Measurements from ENCODE around the gene NRTN. TPM values are rescaled to one million over a fixed set of nuclear protein-coding genes. Genes with fewer than 3 reads are reported as not detected.
"Not testable (repeated sequence)": the region's sequence is repeated elsewhere in the genome, so short reads cannot be mapped to it uniquely, and the experiment has no call there.

NRTN gene
- total and polyA plus RNA-seq, 10 donors = 0.29 to 2.3 (median 0.32) TPM; not detected in 5

DNA sequence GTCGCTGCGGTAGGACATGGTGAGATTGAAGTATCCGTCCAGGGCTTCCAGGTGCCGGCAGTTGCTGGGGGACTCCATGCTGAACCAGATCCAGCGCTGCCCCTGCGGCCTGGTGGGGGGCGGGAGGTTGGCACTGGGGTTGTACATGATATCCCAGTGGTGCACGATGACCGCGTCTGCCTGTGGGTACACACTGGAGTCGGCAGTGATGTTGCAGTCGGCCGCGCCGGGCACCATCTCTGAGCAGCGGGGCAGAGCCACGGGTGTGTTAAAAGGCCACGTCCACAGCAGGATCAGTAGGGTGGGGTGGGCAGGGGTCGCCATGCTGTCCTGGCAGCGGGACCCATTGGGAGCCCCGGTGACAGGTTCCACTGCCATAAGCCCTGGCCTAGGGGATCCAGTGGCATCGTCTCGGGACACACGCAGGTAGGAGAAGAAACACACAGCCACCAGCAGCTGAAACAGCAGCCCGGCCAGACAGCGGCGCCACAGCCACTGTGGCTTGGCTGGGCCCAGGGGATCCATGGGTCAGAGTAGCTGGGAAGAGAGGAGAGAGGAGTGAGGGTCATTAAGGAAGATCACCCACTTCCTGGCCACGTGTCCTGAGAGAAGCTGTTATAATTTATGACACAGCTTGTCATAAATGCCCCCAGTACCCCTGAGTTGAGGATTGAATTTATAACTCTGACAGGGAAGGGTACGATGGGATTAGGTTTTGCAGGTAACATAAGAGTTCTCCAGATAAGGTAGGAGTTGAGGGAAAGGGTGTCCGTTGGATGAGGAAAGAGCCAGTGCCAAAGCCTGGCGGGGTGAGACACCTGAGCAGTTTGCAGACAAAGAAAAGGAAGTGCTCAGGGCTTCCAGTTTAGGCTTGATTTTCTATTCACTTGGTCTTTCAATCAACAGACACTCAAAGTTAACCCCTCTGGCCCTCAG, 62.6 kb downstream of the NRTN start:
- Histone ChIP-seq H3K4me3 (no peak overlapping the region), H3K4me1 (no peaks in the 10 kb centered on the region), H3K27me3 (replicated peaks in 1 of 7) (peaks cover 0 to 28% (median 0%) of the 10 kb centered on the region in 7 donors), H3K36me3 (no peaks in the 10 kb centered on the region), H3K27ac (no peak overlapping the region), H3K9me3 (no peaks in the 10 kb centered on the region)
- DNase-seq = no peak
- intact Hi-C loops (cut with DNase I; ENCODE audit: low total_unique reads) = no loop called here
- TF ChIP-seq, protein P1, sequence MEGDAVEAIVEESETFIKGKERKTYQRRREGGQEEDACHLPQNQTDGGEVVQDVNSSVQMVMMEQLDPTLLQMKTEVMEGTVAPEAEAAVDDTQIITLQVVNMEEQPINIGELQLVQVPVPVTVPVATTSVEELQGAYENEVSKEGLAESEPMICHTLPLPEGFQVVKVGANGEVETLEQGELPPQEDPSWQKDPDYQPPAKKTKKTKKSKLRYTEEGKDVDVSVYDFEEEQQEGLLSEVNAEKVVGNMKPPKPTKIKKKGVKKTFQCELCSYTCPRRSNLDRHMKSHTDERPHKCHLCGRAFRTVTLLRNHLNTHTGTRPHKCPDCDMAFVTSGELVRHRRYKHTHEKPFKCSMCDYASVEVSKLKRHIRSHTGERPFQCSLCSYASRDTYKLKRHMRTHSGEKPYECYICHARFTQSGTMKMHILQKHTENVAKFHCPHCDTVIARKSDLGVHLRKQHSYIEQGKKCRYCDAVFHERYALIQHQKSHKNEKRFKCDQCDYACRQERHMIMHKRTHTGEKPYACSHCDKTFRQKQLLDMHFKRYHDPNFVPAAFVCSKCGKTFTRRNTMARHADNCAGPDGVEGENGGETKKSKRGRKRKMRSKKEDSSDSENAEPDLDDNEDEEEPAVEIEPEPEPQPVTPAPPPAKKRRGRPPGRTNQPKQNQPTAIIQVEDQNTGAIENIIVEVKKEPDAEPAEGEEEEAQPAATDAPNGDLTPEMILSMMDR (IDR thresholded peaks at IDR 0.05 in 8 of 11, conservative IDR thresholded peaks at IDR 0.05 in 3 of 11) = no peak
- WGBS, 5 donors = 76 to 90% (median 83%) methylated on average over 25 to 31 of the region's 31 CpGs

DNA sequence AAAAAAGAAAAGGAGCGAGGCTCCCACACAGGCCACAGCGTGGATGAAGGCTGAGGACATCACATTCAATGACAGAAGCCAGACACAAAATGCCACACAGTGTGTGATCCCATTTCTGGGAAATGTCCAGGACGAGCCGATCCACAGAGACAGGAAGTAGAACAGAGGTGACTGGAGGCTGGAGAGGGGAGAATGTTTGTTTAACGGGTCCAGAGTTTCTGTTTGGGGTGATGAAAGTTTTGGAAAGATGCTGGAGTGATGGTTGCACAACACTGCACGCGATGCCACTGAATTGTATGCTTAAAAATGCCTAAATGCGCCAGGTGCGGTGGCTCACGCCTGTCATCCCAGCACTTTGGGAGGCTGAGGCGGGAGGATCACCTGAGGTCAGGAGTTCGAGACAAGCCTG, 66.1 kb downstream of the NRTN start:
- Histone ChIP-seq H3K4me1 (no peaks in the 10 kb centered on the region), H3K36me3 (no peaks in the 10 kb centered on the region), H3K4me3 (no peak overlapping the region), H3K27me3 (replicated peaks in 1 of 7) (peaks cover 0 to 15% (median 0%) of the 10 kb centered on the region in 7 donors), H3K9me3 (no peaks in the 10 kb centered on the region), H3K27ac (no peak overlapping the region)
- no peak for TF ChIP-seq POLR2A (IDR thresholded peaks at IDR 0.05)
- TF ChIP-seq, protein P1 (IDR thresholded peaks at IDR 0.05 in 8 of 11, conservative IDR thresholded peaks at IDR 0.05 in 3 of 11) = no peak
- TF ChIP-seq POLR2AphosphoS5 (IDR thresholded peaks at IDR 0.05) = no peak
- no peak for DNase-seq
- WGBS, 5 donors = 73 to 84% (median 77%) methylated on average over 12 of the region's 12 CpGs
- intact Hi-C loops (cut with DNase I; ENCODE audit: low total_unique reads) = no loop called here

DNA sequence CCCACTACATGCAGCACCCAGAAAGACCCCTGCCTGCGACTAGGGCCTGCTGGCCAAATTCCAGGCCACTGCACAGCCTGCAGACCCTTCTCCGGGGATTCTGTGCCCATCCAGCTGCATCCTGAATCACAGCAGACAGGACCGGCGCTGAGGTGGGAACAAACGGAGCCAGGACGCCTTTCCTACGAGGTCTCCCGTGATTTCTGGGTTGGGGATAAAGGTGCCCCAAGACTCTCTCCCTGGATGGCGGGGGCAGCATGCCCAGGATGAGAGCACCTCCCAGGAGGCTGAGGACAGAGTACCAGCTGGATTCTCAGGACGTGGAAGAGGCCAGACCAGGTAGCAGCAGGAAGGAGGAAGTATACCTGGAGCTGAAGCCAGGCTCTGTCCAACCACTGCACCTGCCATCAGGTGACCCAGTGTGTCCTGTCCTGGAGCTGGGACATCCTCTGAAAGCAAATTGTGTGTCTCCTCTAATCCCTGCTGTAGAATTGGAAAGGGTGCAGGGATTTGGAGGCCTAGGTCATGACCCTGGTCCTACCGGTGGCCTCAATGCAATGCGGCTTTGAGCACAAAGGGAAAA, 68.8 kb downstream of the NRTN start:
- Histone ChIP-seq H3K4me1 (no peaks in the 10 kb centered on the region), H3K27me3 (replicated peaks in 1 of 7) (peaks cover 0 to 37% (median 2%) of the 10 kb centered on the region in 7 donors), H3K27ac (no peak overlapping the region), H3K4me3 (no peak overlapping the region), H3K9me3 (no peaks in the 10 kb centered on the region), H3K36me3 (no peaks in the 10 kb centered on the region)
- whole genome bisulfite sequencing, 5 donors = 89 to 96% (median 91%) methylated on average over 11 to 12 of the region's 12 CpGs
- intact Hi-C loops (cut with DNase I; ENCODE audit: low total_unique reads) = no loop called here
- DNase-seq = no peak
- no peak for TF ChIP-seq POLR2AphosphoS5 (IDR thresholded peaks at IDR 0.05)

DNA sequence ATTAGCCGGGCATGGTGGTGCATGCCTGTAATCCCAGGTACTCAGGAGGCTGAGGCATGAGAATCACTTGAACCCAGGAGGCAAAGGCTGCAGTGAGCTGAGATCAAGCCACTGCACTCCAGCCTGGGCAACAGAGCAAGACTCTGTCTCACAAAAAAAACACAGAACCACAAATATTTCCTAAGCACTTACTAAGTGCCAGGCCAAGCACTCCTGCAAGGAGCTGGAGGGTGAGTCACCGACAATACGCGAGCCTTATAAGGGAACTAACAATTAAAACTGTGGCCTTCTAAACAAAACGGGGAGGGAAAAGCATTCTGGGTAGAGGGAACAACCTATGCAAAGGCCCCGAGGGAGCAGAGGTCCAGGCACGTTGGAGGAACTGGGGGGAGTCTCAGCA, 69.6 kb downstream of the NRTN start:
- H3K36me3 ChIP-seq; H3K9me3 ChIP-seq; H3K27ac ChIP-seq; DNase-seq; intact Hi-C loops (cut with DNase I; ENCODE audit: low total_unique reads); H3K4me1 ChIP-seq; H3K4me3 ChIP-seq: not testable (repeated sequence)
- H3K27me3 ChIP-seq (replicated peaks in 1 of 7) = peaks cover 0 to 45% (median 9%) of the 10 kb centered on the region in 7 donors
- 75 to 90% (median 84%) methylated on average over 6 to 7 of the region's 7 CpGs for WGBS, 5 donors

DNA sequence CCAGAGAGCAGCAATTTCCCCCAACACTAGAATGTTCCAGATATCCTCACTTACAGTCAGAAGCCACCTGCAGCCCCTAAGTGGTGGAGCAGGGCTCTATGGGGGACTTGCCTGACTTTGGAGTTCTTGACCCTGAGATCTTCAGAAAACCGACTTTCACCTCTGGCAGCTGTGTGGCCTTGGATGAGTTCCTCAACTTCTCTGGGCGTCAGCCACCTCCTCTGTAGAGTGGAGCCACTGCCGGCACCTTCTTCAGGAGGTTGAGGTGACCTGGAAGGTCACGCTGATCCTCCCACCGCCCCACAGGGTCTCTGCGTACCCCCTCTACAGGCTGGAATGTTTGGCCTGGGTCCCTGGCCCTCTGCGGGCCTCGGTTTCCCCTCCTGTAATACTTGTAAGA, 72.6 kb downstream of the NRTN start:
- Histone ChIP-seq H3K27ac (no peak overlapping the region), H3K9me3 (no peaks in the 10 kb centered on the region), H3K36me3 (no peaks in the 10 kb centered on the region), H3K27me3 (replicated peaks in 1 of 7) (peaks cover 0 to 73% (median 13%) of the 10 kb centered on the region in 7 donors), H3K4me3 (no peak overlapping the region), H3K4me1 (peaks cover 0 to 4% (median 0%) of the 10 kb centered on the region in 6 donors)
- intact Hi-C loops (cut with DNase I; ENCODE audit: low total_unique reads) = no loop called here
- TF ChIP-seq POLR2AphosphoS5 (IDR thresholded peaks at IDR 0.05) (no peak), POLR2A (IDR thresholded peaks at IDR 0.05) (no peak)
- TF ChIP-seq, protein P1 (IDR thresholded peaks at IDR 0.05 in 8 of 11, conservative IDR thresholded peaks at IDR 0.05 in 3 of 11) = no peak
- 81 to 90% (median 85%) methylated on average over 7 to 8 of the region's 8 CpGs for WGBS, 5 donors
- no peak for DNase-seq

Measured in spleen (tissue), 11 donors.